ENCODE measurements around the gene PHACTR3.

GRCh38 chr20:59671661-59672471 is 67.5 kb downstream of the PHACTR3 start:
- TF ChIP-seq CTCF (IDR thresholded peaks at IDR 0.05) = no peak
- no peak for TF ChIP-seq POLR2AphosphoS5 (IDR thresholded peaks at IDR 0.05)

Data from prostate gland (tissue), 2 donors.